ENCODE results near the gene EMCN. TPM values are rescaled to one million over a fixed set of nuclear protein-coding genes. Genes with fewer than 3 reads are reported as not detected.

Gene EMCN
- total and polyA plus RNA-seq, 9 of the 15 experiments (the other 6 are each of a cell fraction or from before 2014, with no cell fraction given): not detected

- ChIA-PET POLR2A (no interaction called here), CTCF (ENCODE audit: low intra/inter-chr PET ratio) (no interaction called here)
- no peak for TF ChIP-seq BRF2 (IDR thresholded peaks at IDR 0.05; ENCODE audit: borderline replicate concordance, insufficient read depth, insufficient read length)
- no peak for TF ChIP-seq SIRT6 (IDR thresholded peaks at IDR 0.05; ENCODE audit: low read depth, low read length)
- no peak for TF ChIP-seq CUX1 (CRISPR knock-in tag; IDR thresholded peaks at IDR 0.05)
- no peak for TF ChIP-seq KAT2B (IDR thresholded peaks at IDR 0.05; ENCODE audit: low read depth, low read length)
- no peak for TF ChIP-seq ZFP30 (CRISPR knock-in tag; IDR thresholded peaks at IDR 0.05; ENCODE audit: borderline replicate concordance)
- no peak for TF ChIP-seq VEZF1 (CRISPR knock-in tag; IDR thresholded peaks at IDR 0.05)
- no peak for TF ChIP-seq PHB (CRISPR knock-in tag; IDR thresholded peaks at IDR 0.05)
- TF ChIP-seq MITF (IDR thresholded peaks at IDR 0.05): no peak
- TF ChIP-seq ARID1B (IDR thresholded peaks at IDR 0.05): no peak
Observed at GRCh38 chr4:100362366-100362765, 155.5 kb downstream of the EMCN start.

More at GRCh38 chr4:100362366-100362765, 155.5 kb downstream of the EMCN start:
- no peak overlapping the region for H3K9ac ChIP-seq (ENCODE audit: insufficient read depth in 1 of 2, low read depth in 2 of 2, low read length in 2 of 2)
- ATAC-seq (no peak), FAIRE-seq (no peak), DNase-seq (ENCODE audit: extremely low read depth in 1 of 4, low spot score in 3 of 4) (no peak)
- WGBS (ENCODE audit: insufficient coverage, low coverage, missing lambda C conversion rate): 0% methylated on average over 1 of the region's 1 CpG
- intact Hi-C loops (cut with micrococcal nuclease): no loop called here
- no peak overlapping the region for H3K27ac ChIP-seq (ENCODE audit: extremely low read depth, low read depth, low read length)
- no peaks in the 10 kb centered on the region for H3K9me1 ChIP-seq (ENCODE audit: control insufficient read depth, insufficient read depth, low read length)
- H3K9me3 ChIP-seq (replicated peaks; ENCODE audit: control insufficient read depth, insufficient read depth, low read depth, low read length): no peaks in the 10 kb centered on the region
- no peaks in the 10 kb centered on the region for H3K4me1 ChIP-seq (replicated peaks in 1 of 2; ENCODE audit: control insufficient read depth in 2 of 2, insufficient read depth in 2 of 2, low read length in 2 of 2)
- no TSS peak for BruUV-seq (replicated peaks)
- no peak overlapping the region for H3K4me2 ChIP-seq (ENCODE audit: insufficient read depth, low read length)
- no peaks in the 10 kb centered on the region for H3K36me3 ChIP-seq (ENCODE audit: control insufficient read depth, insufficient read depth, low read length)
- H3K27me3 ChIP-seq (ENCODE audit: control insufficient read depth in 2 of 2, insufficient read depth in 2 of 2, low read length in 2 of 2): no peaks in the 10 kb centered on the region
- H4K20me1 ChIP-seq (replicated peaks; ENCODE audit: control insufficient read depth, insufficient read depth, low read length): no peaks in the 10 kb centered on the region
- in situ Hi-C loops (cut with MboI): no loop called here
- no peak overlapping the region for H3K4me3 ChIP-seq
- H3K79me2 ChIP-seq (ENCODE audit: control insufficient read depth, insufficient read depth, low read length): no peaks in the 10 kb centered on the region
- no peak overlapping the region for H2AFZ ChIP-seq (ENCODE audit: low read depth, low read length)

Measured in K562 (cell line).